Right cardiac atrium (tissue), 5 donors: Measurements from ENCODE around the gene HOXD13. TPM values are rescaled to one million over a fixed set of nuclear protein-coding genes. Genes with fewer than 3 reads are reported as not detected.
A peak's percentile ranks its signal among the peaks of the same experiment; 100 is the strongest.

Source experiments
- ATAC-seq, 2 donors: fragments of 200-7000 bp; cut with Tn5 transposase; one replicate each; pipeline versions ENCODE4 v1.8.0 to v1.9.1; 2020; ENCODE audit warnings: moderate library complexity in 2 of 2, mild to moderate bottlenecking in 1 of 2
- DNase-seq, 3 donors: peaks; one replicate each; pipeline ENCODE4 v3.0.0-alpha.2; 2020
- H3K27ac ChIP-seq: one replicate; pipeline ENCODE4 v1.5.1; 2013; ENCODE audit warnings: mild to moderate bottlenecking, low read length, control low read depth, moderate library complexity
- H3K27me3 ChIP-seq: one replicate; pipeline ENCODE4 v1.6.1; 2013; ENCODE audit not compliant: control insufficient read depth, insufficient read depth
- H3K4me1 ChIP-seq: one replicate; pipeline ENCODE4 v1.6.1; 2013; ENCODE audit warnings: low read length; ENCODE audit not compliant: control insufficient read depth, insufficient read depth
- H3K4me3 ChIP-seq: one replicate; pipeline ENCODE4 v1.5.1; 2013; ENCODE audit warnings: low read length, control low read depth
- H3K9me3 ChIP-seq: one replicate; pipeline ENCODE4 v1.6.1; 2013; ENCODE audit warnings: low read length; ENCODE audit not compliant: control insufficient read depth
- WGBS: extraction: QIAGEN DNeasy Blood & Tissue Kit; methylation state at CpG from one replicate; pipeline ENCODE4 v1.1.7; 2013; 5-methylcytosine and 5-hydroxymethylcytosine counted together
- intact Hi-C, 4 donors: fragments of 100-400 bp; cut with DNase I; formaldehyde crosslinking; loops; one replicate each; pipeline versions ENCODE4 v1.11.0 to v1.14.0; 2022 to 2023
- polyA plus RNA-seq: library from polyadenylated mRNA; stranded (reverse); fragments of 200-250 nt; gene quantifications from one replicate; pipeline ENCODE4 v1.2.3, GENCODE V29; 2013
- total RNA-seq, 4 donors: library from RNA; stranded (reverse); fragmentation: NEBNext Ultra II Directional; extraction: Animal tissue kit (Norgen Biotek cat#: 25700); gene quantifications; one replicate each; pipeline ENCODE4 v1.2.1, GENCODE V29; 2021
- donor health status: healthy with polysubstance abuse.
- donor health status: DM: no; HTN: yes; CAD: no.
- donor health status: DM: no; HTN: no; CAD: no.
- donor health status: DM: no; HTN: yes; CAD: no; lungs with severe emphysema.
- donor health status: DM: yes; HTN: yes; CAD: no.

Gene HOXD13
- total and polyA plus RNA-seq, 5 donors = not detected

- intact Hi-C loops = loop anchor here in 2 of 4 donors (2.0 to 5.0 kb wide), 3 partner anchors 400 to 727 kb away; no protein-coding TSS in a partner anchor
- peaks cover 5% of the 10 kb centered on the region for H3K27me3 ChIP-seq
- 5% methylated on average over 6 of the region's 6 CpGs for WGBS
- no peaks in the 10 kb centered on the region for H3K9me3 ChIP-seq
- no peak overlapping the region for H3K27ac ChIP-seq
- DNase-seq (no peak), ATAC-seq (no peak)
- H3K4me3 ChIP-seq = no peak overlapping the region
- H3K4me1 ChIP-seq = peaks cover 5% of the 10 kb centered on the region
Observed at GRCh38 chr2:176088937-176089842, 3.3 kb upstream of the HOXD13 start.

GRCh38 chr2:176089843-176090395 lies 2.6 kb upstream of the HOXD13 start:
- no peak for ATAC-seq
- Histone ChIP-seq H3K4me3 (no peak overlapping the region), H3K4me1 (peaks cover 5% of the 10 kb centered on the region), H3K9me3 (no peaks in the 10 kb centered on the region), H3K27ac (no peak overlapping the region), H3K27me3 (peaks cover 5% of the 10 kb centered on the region)
- intact Hi-C loops = loop anchor here (2.0 to 10.0 kb wide), 5 partner anchors 401 to 728 kb away; no protein-coding TSS in a partner anchor
- DNase-seq = no peak

GRCh38 chr2:176090862-176091261 lies 1.7 kb upstream of the HOXD13 start:
- peaks cover 7% of the 10 kb centered on the region for H3K27me3 ChIP-seq
- H3K9me3 ChIP-seq = no peaks in the 10 kb centered on the region
- H3K4me3 ChIP-seq = no peak overlapping the region
- 25% methylated on average over 5 of the region's 5 CpGs for WGBS
- peaks cover 5% of the 10 kb centered on the region for H3K4me1 ChIP-seq
- no peak for DNase-seq
- intact Hi-C loops = loop anchor here in 2 of 4 donors (5.0 to 10.0 kb wide), 3 partner anchors 404 to 676 kb away; no protein-coding TSS in a partner anchor
- ATAC-seq = no peak
- no peak overlapping the region for H3K27ac ChIP-seq

GRCh38 chr2:176091329-176092258 lies 927 bp upstream of the HOXD13 start:
- DNase-seq (no peak), ATAC-seq (no peak)
- Histone ChIP-seq H3K27ac (no peak overlapping the region), H3K9me3 (no peaks in the 10 kb centered on the region), H3K4me1 (peaks cover 5% of the 10 kb centered on the region), H3K27me3 (peaks cover 7% of the 10 kb centered on the region), H3K4me3 (no peak overlapping the region)
- intact Hi-C loops = loop anchor here in 2 of 4 donors (5.0 to 10.0 kb wide), 3 partner anchors 404 to 677 kb away; no protein-coding TSS in a partner anchor
- 5% methylated on average over 31 of the region's 31 CpGs for WGBS

GRCh38 chr2:176093145-176093897 lies 800 bp downstream of the HOXD13 start:
- Histone ChIP-seq H3K9me3 (no peaks in the 10 kb centered on the region), H3K4me1 (peaks cover 5% of the 10 kb centered on the region), H3K4me3 (peak overlapping the region; percentile 18), H3K27me3 (peaks cover 7% of the 10 kb centered on the region), H3K27ac (no peak overlapping the region)
- 3% methylated on average over 53 of the region's 53 CpGs for WGBS
- intact Hi-C loops = loop anchor here in 2 of 4 donors (5.0 to 10.0 kb wide), 3 partner anchors 406 to 679 kb away; no protein-coding TSS in a partner anchor
- ATAC-seq = no peak
- no peak for DNase-seq

- Histone ChIP-seq H3K27me3 (peaks cover 7% of the 10 kb centered on the region), H3K4me3 (no peak overlapping the region), H3K9me3 (no peaks in the 10 kb centered on the region), H3K4me1 (peaks cover 5% of the 10 kb centered on the region), H3K27ac (no peak overlapping the region)
- WGBS = 7% methylated on average over 8 of the region's 8 CpGs
- DNase-seq = no peak
- intact Hi-C loops = loop anchor here in 2 of 4 donors (5.0 to 10.0 kb wide), 3 partner anchors 407 to 679 kb away; no protein-coding TSS in a partner anchor
- ATAC-seq = no peak
Observed at GRCh38 chr2:176093898-176094249, 1.4 kb downstream of the HOXD13 start.

- 4% methylated on average over 12 of the region's 12 CpGs for WGBS
- peaks cover 5% of the 10 kb centered on the region for H3K4me1 ChIP-seq
- intact Hi-C loops = loop anchor here in 2 of 4 donors (5.0 to 10.0 kb wide), 3 partner anchors 407 to 680 kb away; no protein-coding TSS in a partner anchor
- H3K9me3 ChIP-seq = no peaks in the 10 kb centered on the region
- no peak overlapping the region for H3K4me3 ChIP-seq
- ATAC-seq (no peak), DNase-seq (no peak)
- peaks cover 7% of the 10 kb centered on the region for H3K27me3 ChIP-seq
- no peak overlapping the region for H3K27ac ChIP-seq
Observed at GRCh38 chr2:176094349-176094748, 1.8 kb downstream of the HOXD13 start.

GRCh38 chr2:176095421-176095820 lies 2.9 kb downstream of the HOXD13 start:
- no peaks in the 10 kb centered on the region for H3K9me3 ChIP-seq
- peaks cover 5% of the 10 kb centered on the region for H3K27me3 ChIP-seq
- intact Hi-C loops = loop anchor here in 3 of 4 donors (5.0 to 10.0 kb wide), 3 partner anchors 411 to 723 kb away; no protein-coding TSS in a partner anchor
- H3K4me1 ChIP-seq = peaks cover 5% of the 10 kb centered on the region
- no peak overlapping the region for H3K4me3 ChIP-seq
- DNase-seq (no peak), ATAC-seq (no peak)
- H3K27ac ChIP-seq = no peak overlapping the region
- 11% methylated on average over 5 of the region's 5 CpGs for WGBS

- intact Hi-C loops = loop anchor here in 3 of 4 donors (5.0 to 10.0 kb wide), 3 partner anchors 412 to 724 kb away; no protein-coding TSS in a partner anchor
- Histone ChIP-seq H3K9me3 (no peaks in the 10 kb centered on the region), H3K27me3 (peaks cover 3% of the 10 kb centered on the region), H3K4me1 (peaks cover 5% of the 10 kb centered on the region), H3K27ac (no peak overlapping the region), H3K4me3 (peak overlapping the region; percentile 26)
- WGBS = 9% methylated on average over 16 of the region's 16 CpGs
- ATAC-seq = no peak
- DNase-seq = no peak
Observed at GRCh38 chr2:176096243-176096985, 3.9 kb downstream of the HOXD13 start.
